Astrocyte of the cerebellum (primary cell): ENCODE measurements around the gene PROSER3.
"Not testable (repeated sequence)": the region's sequence is repeated elsewhere in the genome, so short reads cannot be mapped to it uniquely, and the experiment has no call there.

Experiments
- DNase-seq: peaks from one replicate; pipeline ENCODE4 v3.0.0-alpha.2; 2011; ENCODE audit warnings: low read depth
- H3K4me3 ChIP-seq: 2 replicates; pipeline ENCODE4 v1.5.1; 2011; ENCODE audit warnings: mild to moderate bottlenecking, low read depth, low read length, moderate library complexity
- in situ Hi-C: cut with HindIII; loops from 2 replicates; pipeline ENCODE4 v1.10.0; 2017; ENCODE audit warnings: low sequenced_read_pairs
- TF ChIP-seq, protein P1 (sequence below): IDR thresholded peaks from 2 replicates; pipeline ENCODE4 v1.5.1; 2012; ENCODE audit warnings: low read length, low read depth, moderate library complexity, mild to moderate bottlenecking; ENCODE audit errors: missing control alignments

Gene PROSER3

GRCh38 chr19:35792888-35793287 is 34.9 kb downstream of the PROSER3 start:
- TF ChIP-seq, protein P1, sequence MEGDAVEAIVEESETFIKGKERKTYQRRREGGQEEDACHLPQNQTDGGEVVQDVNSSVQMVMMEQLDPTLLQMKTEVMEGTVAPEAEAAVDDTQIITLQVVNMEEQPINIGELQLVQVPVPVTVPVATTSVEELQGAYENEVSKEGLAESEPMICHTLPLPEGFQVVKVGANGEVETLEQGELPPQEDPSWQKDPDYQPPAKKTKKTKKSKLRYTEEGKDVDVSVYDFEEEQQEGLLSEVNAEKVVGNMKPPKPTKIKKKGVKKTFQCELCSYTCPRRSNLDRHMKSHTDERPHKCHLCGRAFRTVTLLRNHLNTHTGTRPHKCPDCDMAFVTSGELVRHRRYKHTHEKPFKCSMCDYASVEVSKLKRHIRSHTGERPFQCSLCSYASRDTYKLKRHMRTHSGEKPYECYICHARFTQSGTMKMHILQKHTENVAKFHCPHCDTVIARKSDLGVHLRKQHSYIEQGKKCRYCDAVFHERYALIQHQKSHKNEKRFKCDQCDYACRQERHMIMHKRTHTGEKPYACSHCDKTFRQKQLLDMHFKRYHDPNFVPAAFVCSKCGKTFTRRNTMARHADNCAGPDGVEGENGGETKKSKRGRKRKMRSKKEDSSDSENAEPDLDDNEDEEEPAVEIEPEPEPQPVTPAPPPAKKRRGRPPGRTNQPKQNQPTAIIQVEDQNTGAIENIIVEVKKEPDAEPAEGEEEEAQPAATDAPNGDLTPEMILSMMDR, result no peak
- in situ Hi-C loops, result no loop called here
- no peak overlapping the region for H3K4me3 ChIP-seq
- no peak for DNase-seq

- no peak overlapping the region for H3K4me3 ChIP-seq
- TF ChIP-seq, protein P1, result no peak
- DNase-seq, result no peak
- in situ Hi-C loops, result no loop called here
These were observed 35.6 kb downstream of the PROSER3 start for GRCh38 chr19:35793381-35794165.

GRCh38 chr19:35795564-35795963 is 37.6 kb downstream of the PROSER3 start:
- DNase-seq, H3K4me3 ChIP-seq, in situ Hi-C loops: not testable (repeated sequence)

DNA sequence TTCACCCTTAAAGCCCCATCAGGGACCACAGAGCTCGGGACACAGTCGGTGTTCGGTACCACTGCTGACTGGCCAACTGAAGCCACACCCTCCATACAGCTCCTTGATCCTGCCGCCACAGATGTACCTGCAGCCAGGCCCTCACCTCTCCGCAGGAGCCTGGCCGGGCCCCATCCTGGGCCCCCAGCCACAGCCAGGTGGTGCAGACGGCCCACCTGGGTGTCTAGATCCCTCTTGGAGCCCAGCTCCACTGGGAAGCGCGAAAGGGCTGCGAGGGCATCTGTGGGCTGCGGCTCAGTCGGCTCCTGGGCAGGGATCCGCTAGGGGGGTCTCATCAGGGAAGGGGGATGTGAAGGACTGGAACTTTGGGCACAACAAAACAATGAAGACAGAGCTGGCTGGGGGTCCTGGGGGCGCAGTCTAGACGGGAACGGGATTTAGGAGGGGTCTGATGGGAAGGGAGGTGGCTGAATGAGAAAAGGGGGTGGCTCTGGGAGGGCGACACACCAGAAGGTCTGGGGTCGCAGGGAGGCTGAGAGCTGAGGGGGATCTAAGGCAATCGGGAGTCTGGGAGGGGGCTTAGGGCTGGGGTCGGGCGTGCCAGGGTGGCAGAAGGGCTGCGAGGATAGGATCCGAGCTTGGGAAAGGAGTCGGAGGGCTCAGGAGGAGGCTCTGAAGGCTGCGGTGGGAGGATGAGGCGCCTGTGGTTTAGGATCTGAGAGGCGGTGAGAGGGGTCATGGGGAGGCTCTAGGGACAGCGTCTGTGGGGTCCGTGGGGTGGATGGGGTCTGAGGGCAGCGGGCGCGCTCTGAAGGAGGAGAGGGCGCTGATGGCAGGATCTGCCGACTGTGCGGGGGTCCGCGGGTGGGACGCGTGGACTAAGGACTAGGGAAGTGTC is 38.9 kb downstream of the PROSER3 start:
- in situ Hi-C loops, result no loop called here
- TF ChIP-seq, protein P1, result no peak
- H3K4me3 ChIP-seq, result no peak overlapping the region
- no peak for DNase-seq

- in situ Hi-C loops, result no loop called here
- TF ChIP-seq, protein P1, result no peak
- no peak overlapping the region for H3K4me3 ChIP-seq
- DNase-seq, result no peak
These were observed 39.7 kb downstream of the PROSER3 start for GRCh38 chr19:35797663-35798062.

- H3K4me3 ChIP-seq, result no peak overlapping the region
- no peak for DNase-seq
- in situ Hi-C loops, result loop anchor here (10.0 kb wide), 1 partner anchor 163 kb away; no protein-coding TSS in a partner anchor
- TF ChIP-seq, protein P1, result no peak
These were observed 43.9 kb downstream of the PROSER3 start for GRCh38 chr19:35801828-35802227.
